Peyer's patch (tissue), 4 donors: ENCODE measurements around the gene TULP4.

Source experiments
- POLR2A ChIP-seq, 2 donors: fragments of 450-650 bp; IDR thresholded peaks; one replicate each; pipeline ENCODE4 v1.5.1; 2017; ENCODE audit warnings: antibody characterized with exemption in 2 of 2, mild to moderate bottlenecking in 2 of 2, moderate library complexity in 2 of 2
- TF ChIP-seq, protein P1 (sequence below), 6 experiments: fragments of 450-650 bp in 4 of 6; fragments of 200-600 bp in 2 of 6; sonication (generic) in 1 of 6; IDR thresholded peaks; one replicate each; pipeline ENCODE4 v1.5.1; 2017 to 2019; ENCODE audit warnings: antibody characterized with exemption in 6 of 6, mild to moderate bottlenecking in 3 of 6, moderate library complexity in 1 of 6

DNA sequence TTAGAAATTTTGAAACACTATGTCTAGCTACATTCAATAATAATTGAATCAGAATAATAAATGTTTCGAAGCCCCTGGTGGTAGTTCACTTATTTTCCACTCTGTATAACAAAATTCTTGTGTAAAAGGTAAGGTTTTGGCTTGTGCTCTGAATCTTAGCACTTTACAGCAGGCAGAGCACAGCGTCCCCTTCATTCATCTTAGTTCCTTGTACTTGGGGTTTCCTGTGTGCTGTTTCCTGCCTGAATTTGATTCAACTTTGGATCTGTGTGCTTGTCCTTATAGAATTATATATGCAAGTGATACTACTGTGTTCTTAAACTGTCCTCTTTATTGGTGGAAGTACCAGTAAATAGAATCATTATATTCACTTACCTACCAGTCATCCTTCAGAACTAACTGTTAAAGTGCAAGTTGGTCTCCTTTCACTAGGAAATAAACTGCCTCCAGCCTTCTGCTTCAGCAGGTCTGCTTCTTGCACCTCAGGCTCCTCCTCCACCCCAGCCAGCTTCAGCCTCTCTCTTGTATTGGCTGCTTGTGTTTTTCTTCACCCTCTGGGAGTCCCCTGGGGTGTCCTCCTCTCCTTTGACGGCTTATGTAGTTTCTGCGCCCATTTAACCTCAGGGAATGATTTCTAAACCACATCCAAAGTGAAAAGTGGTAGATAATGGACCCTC lies 28.8 kb upstream of the TULP4 start:
- no peak for TF ChIP-seq POLR2A (IDR thresholded peaks at IDR 0.05)
- TF ChIP-seq, protein P1, sequence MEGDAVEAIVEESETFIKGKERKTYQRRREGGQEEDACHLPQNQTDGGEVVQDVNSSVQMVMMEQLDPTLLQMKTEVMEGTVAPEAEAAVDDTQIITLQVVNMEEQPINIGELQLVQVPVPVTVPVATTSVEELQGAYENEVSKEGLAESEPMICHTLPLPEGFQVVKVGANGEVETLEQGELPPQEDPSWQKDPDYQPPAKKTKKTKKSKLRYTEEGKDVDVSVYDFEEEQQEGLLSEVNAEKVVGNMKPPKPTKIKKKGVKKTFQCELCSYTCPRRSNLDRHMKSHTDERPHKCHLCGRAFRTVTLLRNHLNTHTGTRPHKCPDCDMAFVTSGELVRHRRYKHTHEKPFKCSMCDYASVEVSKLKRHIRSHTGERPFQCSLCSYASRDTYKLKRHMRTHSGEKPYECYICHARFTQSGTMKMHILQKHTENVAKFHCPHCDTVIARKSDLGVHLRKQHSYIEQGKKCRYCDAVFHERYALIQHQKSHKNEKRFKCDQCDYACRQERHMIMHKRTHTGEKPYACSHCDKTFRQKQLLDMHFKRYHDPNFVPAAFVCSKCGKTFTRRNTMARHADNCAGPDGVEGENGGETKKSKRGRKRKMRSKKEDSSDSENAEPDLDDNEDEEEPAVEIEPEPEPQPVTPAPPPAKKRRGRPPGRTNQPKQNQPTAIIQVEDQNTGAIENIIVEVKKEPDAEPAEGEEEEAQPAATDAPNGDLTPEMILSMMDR (IDR thresholded peaks at IDR 0.05), result no peak
